Mononuclear cell (primary cell): ENCODE data around the gene GALNT9. TPM values are rescaled to one million over a fixed set of nuclear protein-coding genes. Genes with fewer than 3 reads are reported as not detected.
"Not testable (repeated sequence)": the region's sequence is repeated elsewhere in the genome, so short reads cannot be mapped to it uniquely, and the experiment has no call there.

Source experiments
- H3K27me3 ChIP-seq: 2 replicates; pipeline ENCODE4 v1.6.0; 2011; ENCODE audit warnings: low read length, control low read depth; ENCODE audit not compliant: insufficient read depth
- H3K4me1 ChIP-seq: 2 replicates; pipeline ENCODE4 v1.5.1; 2011; ENCODE audit warnings: mild to moderate bottlenecking, low read length, control low read depth; ENCODE audit not compliant: insufficient read depth
- H3K4me3 ChIP-seq: 2 replicates; pipeline ENCODE4 v1.5.1; 2011; ENCODE audit warnings: mild to moderate bottlenecking, low read length, moderate library complexity
- H3K9me3 ChIP-seq: 2 replicates; pipeline ENCODE4 v1.5.1; 2011; ENCODE audit warnings: low read depth, mild to moderate bottlenecking, control low read depth, low read length
- total RNA-seq: library from RNA; depleted of rRNA; stranded (reverse); fragments of >200 nt; gene quantifications from one replicate; pipeline ENCODE4 v1.2.3, GENCODE V29; 2012

GALNT9 gene
- 0.63 TPM for total RNA-seq

DNA sequence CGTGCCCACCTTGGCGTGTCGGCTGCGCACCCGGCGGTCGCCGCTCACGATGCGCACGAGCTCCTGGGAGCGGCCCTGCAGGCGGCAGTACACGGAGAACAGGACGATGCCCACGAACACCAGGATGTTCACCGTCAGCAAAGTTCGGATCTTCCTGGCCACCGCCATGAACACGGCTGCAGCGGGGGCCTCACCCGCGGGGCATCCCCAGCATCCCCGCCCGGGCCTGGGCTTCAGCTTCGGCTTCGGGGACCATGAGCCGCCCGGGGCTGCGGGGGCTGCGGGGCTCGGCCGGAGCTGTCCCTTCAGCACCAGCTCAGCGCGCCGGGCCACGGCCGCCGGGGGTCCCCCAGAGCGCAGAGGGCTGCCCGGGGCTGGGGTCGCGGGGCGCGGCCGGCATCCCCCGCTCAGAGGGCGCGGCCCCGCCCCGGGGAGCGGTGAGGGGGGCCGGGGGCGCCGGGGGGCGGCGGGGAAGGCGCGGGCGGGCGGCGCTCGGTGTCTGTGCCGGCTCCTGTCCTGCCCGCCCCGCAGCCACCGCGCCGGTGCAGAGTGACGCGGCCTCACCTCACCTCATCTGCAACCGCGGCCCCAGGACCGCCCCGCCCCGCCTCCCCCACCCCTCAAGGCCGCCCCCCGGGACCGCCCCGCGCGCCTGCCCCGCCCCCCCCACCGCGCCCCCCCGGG lies at the start of gene GALNT9:
TSS of gene GALNT9 (minus strand) at position 554 of the 684 bp plus-strand sequence. CDS start at position 168, 386 bp downstream.
- Histone ChIP-seq H3K4me1 (no peaks in the 10 kb centered on the region), H3K4me3 (no peak within 1 kb of the TSS), H3K9me3 (no peaks in the 10 kb centered on the region), H3K27me3 (peaks cover 24% of the 10 kb centered on the region)

DNA sequence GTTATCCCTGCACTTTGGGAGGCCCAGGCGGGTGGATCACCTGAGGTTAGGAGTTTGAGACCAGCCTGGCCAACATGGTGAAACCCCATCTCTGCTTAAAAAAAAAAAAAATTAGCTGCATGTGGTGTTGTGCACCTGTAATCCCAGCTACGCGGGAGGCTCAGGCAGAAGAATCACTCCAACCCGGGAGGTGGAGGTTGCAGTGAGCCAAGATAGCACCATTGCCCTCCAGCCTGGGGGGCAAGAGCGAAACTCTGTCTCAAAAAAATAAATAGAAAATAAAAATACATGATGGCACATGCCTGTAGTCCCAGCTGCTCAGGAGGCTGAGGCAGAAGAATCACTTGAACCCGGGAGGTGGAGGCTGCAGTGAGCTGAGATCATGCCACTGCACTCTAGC lies 49.7 kb upstream of the GALNT9 start:
- not testable (repeated sequence) for H3K4me1 ChIP-seq
- H3K27me3 ChIP-seq, result peaks cover 11% of the 10 kb centered on the region

DNA sequence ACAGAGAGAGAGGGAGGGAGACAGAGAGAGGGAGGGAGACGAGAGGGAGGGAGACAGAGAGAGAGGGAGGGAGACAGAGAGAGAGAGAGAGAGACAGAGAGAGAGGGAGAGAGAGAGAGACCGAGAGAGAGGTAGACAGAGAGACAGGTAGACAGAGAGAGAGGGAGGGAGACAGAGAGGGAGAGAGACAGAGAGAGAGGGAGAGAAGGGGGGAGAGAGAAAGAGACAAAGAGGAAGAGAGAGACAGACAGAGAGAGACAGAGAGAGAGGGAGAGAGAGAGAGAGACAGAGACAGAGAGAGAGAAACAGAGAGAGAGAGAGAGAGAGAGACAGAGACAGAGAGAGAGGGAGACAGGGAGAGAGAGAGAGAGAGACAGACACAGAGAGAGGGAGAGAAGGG lies 47.8 kb upstream of the GALNT9 start:
- no peak overlapping the region for H3K4me3 ChIP-seq
- no peaks in the 10 kb centered on the region for H3K4me1 ChIP-seq
- H3K9me3 ChIP-seq, result no peaks in the 10 kb centered on the region
- peaks cover 11% of the 10 kb centered on the region for H3K27me3 ChIP-seq

More for the DNA sequence above, 49.7 kb upstream of the GALNT9 start:
- not testable (repeated sequence) for H3K9me3 ChIP-seq, H3K4me3 ChIP-seq

DNA sequence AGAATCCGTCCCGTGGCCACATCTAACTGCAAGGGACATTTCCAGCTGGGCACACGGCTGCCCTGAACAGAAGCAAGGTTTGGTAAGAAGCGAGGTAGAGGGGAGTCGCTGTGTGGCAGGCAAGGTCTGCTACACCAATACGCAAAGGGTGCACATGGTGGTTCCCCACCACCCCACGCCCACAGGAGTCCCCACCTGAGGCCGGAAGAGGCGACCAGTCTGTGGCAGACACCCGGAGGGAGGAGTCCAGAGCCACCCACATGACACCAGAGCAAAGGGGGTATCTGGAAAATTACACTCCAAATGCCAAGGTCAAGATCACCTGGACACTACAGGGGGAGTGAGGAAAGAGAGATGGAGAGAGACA lies 47.1 kb upstream of the GALNT9 start:
- no peaks in the 10 kb centered on the region for H3K9me3 ChIP-seq
- no peak overlapping the region for H3K4me3 ChIP-seq
- H3K27me3 ChIP-seq, result peaks cover 14% of the 10 kb centered on the region
- no peaks in the 10 kb centered on the region for H3K4me1 ChIP-seq

DNA sequence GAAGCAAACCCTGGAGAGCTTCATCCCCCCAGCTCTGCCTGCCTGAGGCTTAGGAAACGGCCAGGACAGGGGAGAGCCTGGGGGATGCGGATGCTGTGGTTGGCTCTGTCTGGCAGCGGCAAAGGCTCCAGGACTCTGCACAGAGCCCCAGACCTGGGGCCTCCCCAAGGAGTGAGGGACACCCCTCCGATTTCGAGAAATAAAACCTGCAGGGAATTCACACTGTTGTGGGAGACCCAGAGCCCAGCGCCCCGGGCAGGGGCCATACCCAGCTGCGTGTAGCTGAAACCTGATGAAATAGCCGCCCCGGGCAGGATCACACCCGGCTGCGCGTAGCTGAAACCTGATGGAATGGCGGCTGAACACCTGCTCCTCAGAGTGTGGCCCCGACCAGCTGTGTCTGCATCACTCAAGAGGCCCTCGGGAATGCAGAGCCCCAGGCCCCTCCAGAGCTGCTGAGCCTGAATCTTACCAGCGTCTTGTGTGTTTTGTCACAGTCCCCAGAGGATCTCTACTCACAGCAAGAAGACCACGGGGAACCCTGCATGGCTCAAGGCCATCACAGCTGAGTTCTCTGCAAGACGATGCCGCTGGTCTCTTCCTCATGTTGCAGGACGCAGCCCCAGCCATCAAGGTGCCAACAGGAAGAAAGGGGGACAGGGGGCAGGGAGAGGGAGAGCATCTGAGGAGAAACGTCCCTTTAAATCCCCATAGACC lies 46.5 kb upstream of the GALNT9 start:
- H3K4me3 ChIP-seq, result no peak overlapping the region
- no peaks in the 10 kb centered on the region for H3K4me1 ChIP-seq
- H3K9me3 ChIP-seq, result no peaks in the 10 kb centered on the region
- peaks cover 18% of the 10 kb centered on the region for H3K27me3 ChIP-seq

DNA sequence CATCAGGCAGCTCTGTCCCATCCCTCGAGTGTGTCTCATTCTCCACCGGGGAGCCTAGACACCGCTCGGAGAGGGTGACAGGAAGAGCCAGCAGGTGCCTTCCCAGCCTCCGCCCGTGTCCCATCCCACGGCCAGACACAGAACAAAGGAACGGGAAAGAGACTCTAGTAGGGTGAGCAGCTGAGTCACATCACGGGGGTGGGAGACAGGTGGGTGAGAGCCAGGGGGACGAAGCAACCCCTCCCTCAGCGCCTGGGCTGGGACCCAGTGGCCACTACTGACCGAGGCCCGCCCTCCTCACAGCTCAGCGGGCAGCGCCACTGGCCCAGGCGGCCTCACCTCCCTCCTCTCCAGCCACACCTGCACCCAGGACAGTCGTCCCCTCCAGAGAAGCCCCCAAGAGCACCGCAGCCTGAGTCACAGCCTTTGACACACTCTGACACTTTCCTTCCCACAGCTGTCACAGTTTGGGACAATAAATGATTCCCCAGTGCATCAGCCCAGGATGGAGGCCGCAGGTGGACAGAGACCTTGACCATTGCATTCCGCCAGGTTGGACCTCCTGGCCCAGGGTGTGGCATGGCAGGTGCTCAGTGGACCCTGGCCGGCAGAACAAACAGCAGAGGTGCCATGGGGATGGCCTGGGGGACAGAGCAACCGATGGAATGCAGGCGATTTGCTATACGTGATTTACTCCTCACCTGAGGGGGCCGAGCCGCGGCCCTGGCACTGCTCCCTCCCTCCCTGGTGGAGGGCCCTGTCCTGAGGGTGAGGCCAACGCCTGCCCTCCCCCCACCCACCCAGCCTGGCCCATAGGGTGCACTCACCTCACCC lies 45.4 kb upstream of the GALNT9 start:
- H3K9me3 ChIP-seq, result no peaks in the 10 kb centered on the region
- peaks cover 15% of the 10 kb centered on the region for H3K27me3 ChIP-seq
- no peak overlapping the region for H3K4me3 ChIP-seq
- no peaks in the 10 kb centered on the region for H3K4me1 ChIP-seq

DNA sequence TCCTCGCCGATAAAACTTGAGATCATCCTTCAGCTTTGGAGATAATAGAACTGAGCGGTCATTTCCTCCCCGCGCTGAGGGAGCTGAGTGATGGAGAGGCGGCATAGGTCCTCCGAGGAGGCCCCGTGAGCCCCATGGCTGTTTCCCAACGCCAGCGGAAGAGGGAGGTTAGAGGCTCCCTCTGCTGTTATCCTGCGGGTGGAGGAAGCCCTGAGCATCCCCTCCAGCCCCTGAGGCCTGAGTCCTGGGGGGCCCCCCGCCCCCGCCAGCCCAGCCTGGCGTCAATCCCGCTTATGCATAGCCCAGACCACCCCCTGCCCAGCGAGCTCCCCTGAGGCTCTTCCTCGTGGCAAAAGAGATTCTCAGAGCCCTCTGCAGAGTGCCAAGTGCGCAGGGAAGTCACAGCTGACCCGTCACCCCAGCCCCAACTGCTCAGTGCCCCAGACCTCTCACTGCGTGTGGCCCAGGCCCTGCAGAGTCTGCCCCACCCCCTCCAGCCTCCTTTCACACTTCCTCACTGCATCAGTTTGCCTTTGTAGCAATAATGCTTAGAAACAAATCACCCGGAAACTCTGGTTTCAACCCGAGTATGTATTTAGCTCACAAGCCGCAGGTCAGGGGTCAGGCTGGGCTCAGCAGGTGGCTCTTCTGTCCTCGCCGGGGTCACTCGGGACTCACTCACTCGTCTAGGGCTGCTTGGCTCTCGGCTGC lies 44.7 kb upstream of the GALNT9 start:
- Histone ChIP-seq H3K9me3 (no peaks in the 10 kb centered on the region), H3K27me3 (peaks cover 15% of the 10 kb centered on the region), H3K4me1 (no peaks in the 10 kb centered on the region), H3K4me3 (no peak overlapping the region)

DNA sequence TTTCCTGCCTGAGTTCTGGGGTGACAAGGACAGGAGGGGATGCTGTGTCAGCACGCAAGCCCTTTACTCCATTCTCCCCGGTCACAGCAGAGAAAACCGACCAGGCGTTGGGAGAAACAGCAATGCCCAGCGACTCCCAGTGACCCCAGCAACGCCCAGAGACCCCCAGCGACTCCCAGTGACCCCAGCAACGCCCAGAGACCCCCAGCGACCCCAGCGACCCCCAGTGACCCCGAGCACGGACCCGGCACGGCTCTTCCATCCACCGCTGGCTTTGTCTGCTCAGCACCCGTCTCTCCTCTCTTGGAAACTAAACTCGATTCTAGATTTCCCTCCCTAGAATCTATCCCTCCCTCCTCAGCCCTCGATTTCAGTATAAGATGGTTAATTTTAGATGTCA lies 38.5 kb upstream of the GALNT9 start:
- H3K9me3 ChIP-seq, result no peaks in the 10 kb centered on the region
- H3K4me1 ChIP-seq, result no peaks in the 10 kb centered on the region
- H3K27me3 ChIP-seq, result peaks cover 10% of the 10 kb centered on the region
- no peak overlapping the region for H3K4me3 ChIP-seq

DNA sequence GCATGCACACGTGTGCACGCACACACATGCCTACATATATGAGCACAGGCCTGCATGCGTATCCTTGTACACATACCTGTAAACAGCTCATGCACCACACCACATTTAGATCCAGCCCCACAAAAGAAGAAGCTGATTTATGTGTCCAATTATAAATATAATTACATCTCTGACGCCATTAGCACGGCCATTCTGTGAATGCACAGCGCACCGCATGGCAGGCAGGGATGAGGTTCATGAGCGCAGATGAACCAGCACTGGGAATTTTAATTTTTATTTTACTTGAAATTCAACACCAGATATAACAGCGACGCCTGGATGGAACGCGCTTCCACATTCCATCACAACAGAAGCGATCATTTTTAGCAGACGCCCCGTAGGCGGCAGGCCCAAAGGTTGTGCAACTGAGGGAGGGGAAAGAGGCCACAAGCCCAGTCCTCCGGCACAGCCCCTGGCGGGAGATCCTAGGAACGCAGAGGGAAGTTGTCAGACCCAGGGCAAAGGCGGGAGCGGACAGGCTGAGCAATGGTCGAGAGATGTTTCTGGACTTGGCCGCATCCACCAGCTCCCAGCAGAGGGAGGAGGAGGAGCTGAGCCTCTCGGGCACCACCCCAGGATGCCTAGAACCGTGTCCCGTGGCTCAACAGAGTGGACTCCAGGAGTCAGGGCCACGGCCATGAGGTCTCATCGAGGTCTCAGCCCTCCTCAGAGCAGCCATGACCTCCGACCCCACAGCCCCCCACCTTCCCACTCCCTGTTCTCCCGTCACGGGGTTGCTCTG lies 37.9 kb upstream of the GALNT9 start:
- Histone ChIP-seq H3K4me3 (no peak overlapping the region), H3K9me3 (no peaks in the 10 kb centered on the region), H3K27me3 (peaks cover 10% of the 10 kb centered on the region), H3K4me1 (no peaks in the 10 kb centered on the region)

DNA sequence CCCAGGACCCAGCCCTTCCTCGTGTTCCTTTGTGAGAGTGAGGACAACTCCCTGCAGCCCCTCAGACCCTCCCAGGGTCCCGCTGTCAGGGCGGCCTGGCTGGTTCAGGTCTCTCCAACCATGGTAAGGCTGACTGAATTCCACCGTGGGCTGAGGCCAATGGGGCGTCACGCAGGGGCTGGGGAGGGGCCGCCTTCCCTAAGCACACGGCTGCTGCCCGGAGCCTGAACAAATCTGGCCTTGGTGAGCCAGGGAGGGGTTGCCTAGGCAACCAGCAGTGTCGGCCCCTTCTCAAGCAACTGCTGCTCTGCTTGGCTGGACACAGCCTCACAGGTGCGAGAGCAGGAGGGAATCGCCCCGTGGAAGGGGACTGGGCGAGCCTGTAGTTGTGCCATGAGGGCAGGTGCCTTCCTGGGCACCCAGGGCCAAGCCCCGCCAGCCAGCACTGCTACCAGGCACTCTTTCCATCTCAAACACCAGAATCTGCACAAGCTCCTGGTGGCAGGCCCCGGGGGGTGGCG lies 37.0 kb upstream of the GALNT9 start:
- Histone ChIP-seq H3K4me3 (no peak overlapping the region), H3K27me3 (peaks cover 6% of the 10 kb centered on the region)

DNA sequence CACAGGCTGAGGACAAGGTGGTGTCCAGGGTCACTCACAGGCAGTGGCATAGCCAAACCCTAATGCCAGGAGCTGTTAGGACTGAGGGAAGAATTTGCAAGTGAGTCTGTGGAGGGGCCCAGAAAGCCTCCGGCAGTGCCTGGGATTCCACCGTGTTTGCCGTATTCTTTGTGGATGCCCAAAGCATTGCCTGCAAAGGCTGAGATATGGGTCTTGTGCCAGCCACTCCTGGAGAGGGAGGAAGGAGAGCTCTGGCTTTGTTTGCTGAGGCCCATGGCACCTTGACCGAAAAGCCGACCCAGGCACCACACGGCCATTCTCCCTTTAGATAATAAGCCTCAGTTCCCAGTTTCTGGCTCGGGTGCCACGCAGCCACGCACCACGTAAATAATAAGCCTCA lies 35.8 kb upstream of the GALNT9 start:
- no peaks in the 10 kb centered on the region for H3K4me1 ChIP-seq
- no peak overlapping the region for H3K4me3 ChIP-seq
- H3K9me3 ChIP-seq, result no peaks in the 10 kb centered on the region
- H3K27me3 ChIP-seq, result no peaks in the 10 kb centered on the region

More for the DNA sequence above, 37.0 kb upstream of the GALNT9 start:
- H3K9me3 ChIP-seq, result no peaks in the 10 kb centered on the region
- H3K4me1 ChIP-seq, result no peaks in the 10 kb centered on the region

DNA sequence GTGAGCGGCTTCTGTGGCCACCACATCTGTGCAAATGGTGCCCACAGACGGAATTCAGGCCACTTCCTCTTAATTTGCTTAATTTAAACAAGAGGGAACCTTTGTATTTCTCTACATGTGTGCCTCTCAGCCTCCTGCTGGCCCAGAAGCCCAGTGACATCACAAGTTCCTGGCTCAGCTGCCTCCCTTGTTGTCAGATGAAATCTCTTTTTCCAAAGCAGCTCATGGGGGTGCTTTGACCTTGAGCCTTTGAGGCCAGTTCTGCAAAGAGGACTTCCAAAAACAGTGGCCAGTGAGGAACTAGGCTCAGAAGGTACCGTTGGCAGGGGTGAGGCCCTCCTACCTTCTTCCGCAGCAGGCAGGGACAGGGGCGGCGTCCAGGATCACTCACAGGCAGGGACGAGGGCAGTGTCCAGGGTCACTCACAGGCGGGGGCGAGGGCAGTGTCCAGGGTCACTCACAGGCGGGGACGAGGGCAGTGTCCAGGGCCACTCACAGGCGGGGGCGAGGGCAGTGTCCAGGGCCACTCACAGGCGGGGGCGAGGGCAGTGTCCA lies 35.0 kb upstream of the GALNT9 start:
- Histone ChIP-seq H3K27me3 (no peaks in the 10 kb centered on the region), H3K4me1 (no peaks in the 10 kb centered on the region), H3K9me3 (no peaks in the 10 kb centered on the region), H3K4me3 (no peak overlapping the region)

DNA sequence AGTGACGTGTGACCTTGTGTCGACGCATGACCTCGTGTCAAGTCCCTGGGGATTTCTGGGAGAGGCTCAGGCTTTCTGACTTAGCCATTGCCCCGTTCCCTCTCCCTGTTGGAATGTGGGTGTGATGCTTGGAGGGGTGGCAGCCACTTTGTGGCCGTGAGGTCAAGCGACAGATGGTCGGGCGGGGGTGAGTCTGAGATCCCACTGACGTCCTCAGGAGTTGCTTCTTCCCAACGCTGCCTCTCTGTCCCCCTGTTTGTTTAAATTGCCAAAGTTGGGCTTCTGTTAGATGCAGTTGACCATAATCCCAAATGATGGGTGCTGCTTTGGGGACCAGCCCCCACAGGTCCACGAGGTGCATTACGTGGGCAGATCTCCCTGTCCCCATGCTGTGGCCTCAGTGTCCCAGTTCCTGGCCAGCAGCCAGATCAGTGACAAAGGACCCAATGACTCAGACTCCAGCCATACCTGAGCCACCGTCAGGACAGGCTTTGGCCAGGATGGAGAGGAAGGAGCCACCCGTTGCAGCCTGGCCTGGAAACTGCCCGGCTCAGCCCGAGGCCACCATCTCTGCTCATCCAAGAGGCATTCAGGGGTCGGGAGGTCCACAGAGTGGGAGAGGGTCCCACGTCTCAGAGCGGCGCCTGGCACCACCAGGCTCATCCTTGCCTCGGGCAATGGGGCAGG lies 34.4 kb upstream of the GALNT9 start:
- no peaks in the 10 kb centered on the region for H3K4me1 ChIP-seq
- no peaks in the 10 kb centered on the region for H3K9me3 ChIP-seq

More for the DNA sequence above, 34.4 kb upstream of the GALNT9 start:
- Histone ChIP-seq H3K27me3 (no peaks in the 10 kb centered on the region), H3K4me3 (no peak overlapping the region)
